Fibroblast of peridontal ligament (primary cell): ENCODE data around the gene WNT11.
A peak's percentile ranks its signal among the peaks of the same experiment; 100 is the strongest.

ENCODE experiments used
- DNase-seq: peaks from one replicate; pipeline ENCODE4 v3.0.0-alpha.2; 2010; ENCODE audit errors: extremely low read depth

Gene WNT11

DNA sequence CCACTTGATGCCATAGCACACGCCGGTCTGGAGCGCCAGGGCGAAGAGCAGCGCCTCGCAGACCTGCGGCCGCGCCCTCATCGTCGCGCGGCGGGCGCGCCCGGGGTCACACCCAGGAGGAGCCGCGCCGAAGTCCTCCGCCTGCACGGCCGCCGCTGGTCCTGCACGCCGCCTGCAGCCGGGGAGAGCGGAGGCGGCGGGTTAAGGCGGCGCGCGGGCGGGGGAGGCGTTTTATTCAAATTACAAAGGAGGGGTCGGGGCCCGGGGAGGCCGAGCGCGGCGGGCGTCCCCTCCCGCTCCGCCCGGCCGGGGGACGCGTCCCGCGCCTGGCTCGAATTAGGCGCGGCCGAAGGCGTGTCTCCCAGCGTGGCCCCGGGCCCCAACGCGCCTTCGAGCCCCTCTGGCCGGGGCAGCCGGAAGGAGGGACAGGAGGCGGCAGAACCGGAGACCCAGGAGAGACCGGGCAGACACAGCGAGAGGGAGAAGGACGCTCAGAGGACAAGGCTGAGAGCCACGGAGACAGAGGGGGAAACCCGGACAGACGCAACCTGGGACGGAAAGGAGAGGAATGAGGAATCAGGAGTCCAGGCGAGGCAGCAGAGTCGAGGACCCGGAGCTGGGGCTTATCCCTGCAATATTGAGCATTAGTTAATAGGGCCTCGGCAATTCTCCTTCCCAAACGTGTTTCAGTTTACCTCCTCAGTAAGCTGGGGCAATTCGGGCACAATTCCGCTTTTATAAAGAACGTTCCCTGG lies at the start of gene WNT11:
TSS of gene WNT11 (minus strand) at position 176 of the 755 bp plus-strand sequence. CDS start at position 81, 95 bp downstream.
- no peak for DNase-seq

DNA sequence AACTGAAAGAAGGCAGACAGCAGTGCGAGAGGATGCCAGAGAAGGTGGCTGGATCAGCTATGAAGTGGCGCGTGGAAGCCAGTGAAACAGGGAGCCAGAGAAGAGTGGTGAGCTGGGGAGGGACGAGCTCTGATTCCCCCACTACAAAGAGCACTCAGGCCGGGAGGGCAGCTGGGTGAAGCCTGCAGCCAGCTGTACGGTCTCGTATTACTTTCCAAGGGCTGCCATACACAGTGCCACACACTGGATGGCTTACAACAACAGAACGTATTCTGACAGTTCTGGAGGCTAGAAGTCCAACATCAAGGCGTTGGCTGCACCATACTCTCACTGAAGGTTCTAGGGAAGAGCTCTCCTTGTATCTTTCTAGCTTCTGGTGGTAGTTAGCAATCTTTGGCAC lies 47.1 kb upstream of the WNT11 start:
- no peak for DNase-seq

DNA sequence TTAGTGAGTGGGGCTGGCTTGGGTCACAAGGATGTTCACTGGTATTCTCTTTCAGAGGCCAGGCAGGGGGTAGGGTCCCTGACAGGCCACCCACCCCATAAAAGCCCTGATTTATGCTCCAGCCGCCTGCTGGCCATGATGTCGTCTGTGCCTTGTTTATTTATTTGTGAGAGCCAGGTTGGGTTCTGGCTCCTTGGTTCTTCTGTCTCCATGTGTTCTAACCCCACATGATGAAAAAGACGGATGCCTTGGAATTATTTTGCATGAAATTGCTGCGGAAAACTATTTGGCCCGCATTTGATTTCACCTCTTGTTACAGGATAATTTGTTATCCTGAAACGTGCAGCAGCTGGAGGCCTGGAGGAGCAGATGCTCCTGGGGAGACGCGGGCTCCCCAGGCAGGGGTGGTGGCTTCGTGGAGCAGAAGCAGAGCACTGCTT lies 46.3 kb upstream of the WNT11 start:
- no peak for DNase-seq

DNA sequence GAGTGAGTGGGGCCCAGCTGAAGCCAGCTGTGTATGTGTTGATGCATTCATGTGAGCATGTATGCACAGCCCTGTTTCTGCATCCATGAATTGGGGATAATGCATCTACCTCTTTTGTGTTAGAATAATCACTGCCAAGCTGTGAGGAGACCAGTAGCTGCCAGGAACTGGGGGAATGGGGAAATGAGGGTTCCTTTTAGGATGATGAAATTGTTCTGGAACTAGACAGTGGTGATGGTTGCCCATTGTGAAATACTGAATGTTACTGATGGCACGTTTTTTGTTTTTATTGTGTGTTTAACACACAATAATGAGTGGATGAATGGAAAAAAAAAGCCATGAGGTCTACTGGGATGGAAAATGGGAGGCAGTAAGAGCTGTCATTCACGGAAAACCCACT lies 45.3 kb upstream of the WNT11 start:
- DNase-seq = peak; percentile 22

DNA sequence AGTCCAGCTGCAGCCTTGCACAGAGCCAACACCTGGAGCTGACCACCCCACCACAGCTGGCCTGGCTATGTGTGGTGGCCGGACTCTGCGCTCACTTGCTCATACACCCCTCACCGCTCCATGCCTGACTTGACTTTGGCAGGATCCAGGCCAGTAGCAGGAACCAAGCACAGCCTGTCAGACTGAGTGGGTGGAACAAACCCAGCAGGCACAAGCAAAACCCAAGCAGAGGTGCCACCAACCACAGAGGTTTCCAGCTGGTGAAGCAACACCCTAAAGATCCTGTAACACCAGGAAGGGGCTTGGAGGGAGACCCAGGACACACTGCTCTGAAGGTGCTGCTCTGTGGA lies 44.9 kb upstream of the WNT11 start:
- DNase-seq = no peak

DNA sequence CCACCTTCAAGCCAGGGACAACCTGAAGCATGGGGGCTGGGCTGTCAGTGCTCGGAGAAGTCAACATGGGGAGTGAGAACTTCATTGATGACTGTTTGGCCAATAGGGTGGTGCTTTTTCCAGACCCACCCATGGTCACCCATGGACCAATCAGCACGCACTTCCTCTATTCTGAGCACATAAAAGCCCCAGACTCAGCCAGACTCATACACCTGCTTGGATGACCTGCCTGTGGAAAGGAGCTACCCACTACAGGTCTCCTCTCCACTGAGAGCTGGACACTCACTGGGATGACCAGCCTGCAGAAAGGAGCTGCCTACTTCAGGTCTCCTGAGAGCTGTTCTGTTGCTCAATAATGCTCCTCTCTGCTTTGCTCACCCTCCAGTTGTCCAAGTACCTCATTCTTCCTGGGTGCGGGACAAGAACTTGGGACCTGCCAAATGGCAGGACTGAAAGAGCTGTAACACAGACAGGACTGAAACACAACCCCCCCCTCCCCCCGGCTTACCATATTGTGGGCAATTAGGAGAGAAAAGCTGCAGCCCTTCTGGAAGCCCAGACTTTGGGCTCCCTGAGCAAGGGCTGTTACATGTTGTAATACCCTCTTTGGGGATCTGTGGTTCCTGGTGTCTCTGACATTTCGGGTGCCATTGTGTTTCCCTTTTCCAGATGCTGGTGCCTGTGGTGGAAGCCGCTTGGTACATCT lies 44.4 kb upstream of the WNT11 start:
- no peak for DNase-seq

DNA sequence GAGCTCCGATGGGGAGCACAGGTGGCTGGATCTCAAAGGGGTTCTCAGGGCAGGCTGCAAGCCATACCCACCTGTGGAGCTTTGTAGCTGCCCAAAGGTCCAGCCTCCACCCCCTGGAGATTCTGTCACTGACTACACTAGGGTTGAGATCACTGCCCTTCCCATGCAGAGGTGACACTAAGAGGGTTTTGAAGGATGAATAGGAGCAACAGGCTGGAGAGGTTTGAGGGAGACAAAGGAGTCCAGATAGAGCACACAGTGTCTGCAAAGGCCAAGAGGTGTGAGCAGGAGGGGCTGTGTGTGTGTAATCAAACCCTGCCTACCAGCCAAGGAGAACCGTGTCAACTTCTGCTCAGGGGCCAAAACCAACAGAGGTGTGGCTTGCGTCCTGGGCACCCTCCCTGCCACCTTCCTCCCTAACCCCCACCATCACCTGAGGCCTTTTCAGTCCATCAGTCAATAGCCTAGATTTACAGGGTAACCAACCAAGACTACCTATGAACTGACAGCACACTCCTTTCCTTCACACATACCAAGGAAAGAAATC lies 43.0 kb upstream of the WNT11 start:
- DNase-seq = no peak

DNA sequence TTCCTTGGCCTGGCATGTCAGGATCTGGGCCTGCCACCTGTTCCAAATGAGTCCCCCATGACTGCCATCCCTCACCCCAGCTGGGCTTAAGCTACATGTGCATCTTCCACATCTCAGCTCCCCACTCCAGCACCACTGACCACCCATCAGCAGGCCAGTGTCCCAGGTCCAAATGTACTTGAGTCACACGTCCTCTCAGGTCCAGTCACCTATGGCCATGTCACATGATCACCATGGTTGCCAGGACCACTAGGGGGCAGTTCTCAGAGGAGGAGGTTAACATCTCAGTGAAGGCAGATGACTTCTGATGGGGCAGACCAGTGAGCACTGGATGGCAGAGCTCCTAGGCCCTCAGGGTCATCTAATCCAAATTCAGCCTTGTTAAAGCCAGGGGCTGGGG lies 41.9 kb upstream of the WNT11 start:
- DNase-seq = no peak

DNA sequence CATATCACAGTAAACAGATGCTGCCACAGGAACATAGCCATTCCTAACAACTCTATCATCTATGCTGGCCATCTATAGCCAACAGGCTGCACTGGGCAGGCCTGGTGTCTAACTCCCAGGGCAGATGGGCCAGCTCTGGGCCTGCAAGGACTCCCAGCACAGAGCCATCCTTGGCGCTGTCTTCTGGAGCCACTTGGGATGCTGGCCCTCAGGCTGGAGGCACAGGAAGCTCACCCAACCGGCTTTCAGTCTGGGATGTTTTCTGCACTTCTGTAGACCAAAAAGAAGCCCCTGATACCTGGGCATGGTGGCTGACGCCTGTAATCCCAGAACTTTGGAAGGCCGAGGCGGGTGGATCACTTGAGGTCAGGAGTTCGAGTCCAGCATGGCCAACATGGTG lies 40.8 kb upstream of the WNT11 start:
- DNase-seq = no peak

DNA sequence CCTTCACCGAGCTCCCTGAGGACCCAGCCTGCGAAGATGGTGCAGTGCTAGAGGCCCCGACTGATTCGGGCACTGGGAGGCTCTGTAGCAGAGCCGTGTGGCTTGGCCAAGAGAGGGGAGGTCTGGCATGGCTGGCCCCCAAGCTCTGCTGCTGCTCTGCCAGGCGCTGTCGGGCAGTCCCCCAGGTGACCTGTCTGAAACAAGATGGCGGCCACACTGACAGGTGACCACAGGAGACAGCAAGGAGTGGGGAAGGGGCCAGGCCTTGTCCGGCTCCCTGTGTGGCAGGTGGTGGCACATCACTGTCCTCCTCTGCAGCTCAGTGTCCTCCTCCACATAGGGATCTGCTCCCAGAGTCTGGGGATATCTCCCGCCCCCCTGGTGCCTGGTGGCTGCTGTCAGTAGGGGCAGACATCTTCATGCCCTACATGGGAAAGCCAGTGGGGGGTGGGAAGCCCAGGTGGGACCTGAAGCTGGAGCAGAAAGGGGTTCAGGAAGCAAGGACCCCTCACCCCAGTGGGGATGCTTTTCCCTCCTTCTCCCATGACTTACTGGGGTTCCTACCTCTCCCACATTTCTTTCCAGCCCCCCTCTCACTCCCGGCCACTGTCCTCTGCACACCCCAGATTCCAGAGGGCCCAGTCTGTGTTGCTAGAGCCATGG lies 40.1 kb upstream of the WNT11 start:
- no peak for DNase-seq

DNA sequence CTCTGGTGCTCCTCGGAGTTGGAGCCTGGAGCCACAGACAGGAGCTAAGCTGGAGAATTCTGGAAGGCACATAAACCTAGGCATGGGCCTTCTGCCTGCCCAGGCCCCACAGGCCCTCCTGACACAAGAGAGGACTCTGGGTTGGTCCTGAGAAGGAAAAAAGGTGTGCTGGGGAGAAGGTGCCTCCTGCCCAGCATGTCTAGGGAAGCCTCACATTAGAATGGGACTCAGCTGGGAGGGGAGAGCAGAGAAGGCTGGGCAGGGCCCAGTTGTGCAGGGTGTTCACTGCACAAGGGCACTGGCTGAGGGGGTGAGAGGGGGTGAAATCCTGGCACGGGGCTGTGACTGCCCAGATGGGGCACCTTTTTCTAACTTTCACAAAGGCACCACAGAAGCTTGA lies 39.4 kb upstream of the WNT11 start:
- DNase-seq = no peak

DNA sequence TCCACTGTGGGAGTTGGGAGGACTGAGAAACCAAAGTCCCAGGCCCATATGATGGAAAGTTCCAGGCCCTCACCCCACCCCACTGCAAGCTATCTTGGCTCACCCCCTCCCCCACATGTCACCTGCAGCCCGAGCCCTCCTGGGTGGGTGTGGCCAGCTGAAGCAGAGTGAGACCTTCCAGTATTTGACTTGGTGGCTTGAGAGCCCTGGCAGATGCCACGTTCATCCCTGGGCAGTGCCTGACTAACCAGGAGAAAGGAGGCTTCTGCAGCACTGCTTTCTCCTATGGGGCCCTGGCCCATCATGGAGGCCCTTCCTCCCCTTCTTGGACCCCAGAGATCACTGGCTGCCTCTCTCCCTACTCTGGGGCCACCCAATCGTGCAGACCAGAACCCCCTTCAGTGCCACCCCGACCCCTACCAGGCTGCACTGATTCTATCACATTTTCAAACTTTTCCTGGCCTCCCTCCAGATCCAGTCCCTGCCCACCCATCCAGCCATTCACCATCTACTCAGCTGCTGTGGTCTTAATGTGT lies 38.1 kb upstream of the WNT11 start:
- no peak for DNase-seq

DNA sequence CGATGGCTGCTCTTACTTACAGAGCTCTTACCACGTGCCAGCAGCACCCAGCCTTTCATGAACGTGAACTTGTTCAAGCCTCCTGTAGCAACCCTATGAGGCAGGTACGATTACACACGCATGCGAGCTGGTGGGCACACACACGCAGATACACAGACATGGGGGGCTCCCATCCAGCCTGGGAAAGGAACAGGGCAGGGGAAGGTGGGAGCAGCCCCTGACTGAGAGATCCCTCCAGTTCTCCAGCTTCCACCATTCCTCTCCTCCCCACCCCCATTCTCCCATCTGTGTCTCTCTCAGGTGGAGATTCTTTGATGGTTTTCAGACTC lies 37.6 kb upstream of the WNT11 start:
- DNase-seq = no peak

DNA sequence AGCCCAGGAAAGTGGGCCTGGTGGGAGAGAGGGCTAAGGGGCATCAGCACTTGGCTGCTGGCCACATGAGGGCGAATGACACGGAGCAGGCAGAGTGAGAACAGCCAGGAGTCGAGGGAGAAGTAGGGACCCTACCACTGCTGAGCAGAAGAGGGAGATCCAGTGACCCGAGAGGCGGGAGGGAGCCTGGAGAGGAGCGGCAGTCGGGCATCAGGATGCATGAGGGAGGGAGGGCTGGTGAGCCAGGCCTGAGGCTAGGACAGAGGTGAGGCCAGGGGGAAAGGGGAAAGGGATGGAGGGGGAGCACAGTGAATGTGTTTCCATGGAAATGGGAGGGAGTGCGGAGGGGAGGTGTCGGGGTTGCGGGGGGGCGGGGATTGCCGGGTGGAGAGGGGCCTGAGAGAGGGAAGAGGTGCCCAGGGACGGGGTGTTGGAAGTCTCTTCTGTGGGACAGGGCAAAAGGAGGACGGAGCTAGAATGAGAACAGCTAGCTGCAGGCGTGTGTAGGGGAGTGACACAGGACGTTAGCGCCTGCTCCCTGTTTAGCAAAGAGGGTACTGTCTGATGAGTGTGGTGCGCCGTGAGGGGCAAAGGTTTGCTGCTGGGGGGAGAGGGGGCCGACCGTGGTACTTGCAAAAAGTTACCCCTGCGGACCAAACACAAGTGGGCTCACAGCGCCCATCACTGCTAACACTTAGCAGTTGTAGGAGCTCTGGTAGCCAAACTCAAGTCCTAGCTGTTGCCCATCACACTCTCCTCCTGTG lies 37.1 kb upstream of the WNT11 start:
- DNase-seq = no peak

DNA sequence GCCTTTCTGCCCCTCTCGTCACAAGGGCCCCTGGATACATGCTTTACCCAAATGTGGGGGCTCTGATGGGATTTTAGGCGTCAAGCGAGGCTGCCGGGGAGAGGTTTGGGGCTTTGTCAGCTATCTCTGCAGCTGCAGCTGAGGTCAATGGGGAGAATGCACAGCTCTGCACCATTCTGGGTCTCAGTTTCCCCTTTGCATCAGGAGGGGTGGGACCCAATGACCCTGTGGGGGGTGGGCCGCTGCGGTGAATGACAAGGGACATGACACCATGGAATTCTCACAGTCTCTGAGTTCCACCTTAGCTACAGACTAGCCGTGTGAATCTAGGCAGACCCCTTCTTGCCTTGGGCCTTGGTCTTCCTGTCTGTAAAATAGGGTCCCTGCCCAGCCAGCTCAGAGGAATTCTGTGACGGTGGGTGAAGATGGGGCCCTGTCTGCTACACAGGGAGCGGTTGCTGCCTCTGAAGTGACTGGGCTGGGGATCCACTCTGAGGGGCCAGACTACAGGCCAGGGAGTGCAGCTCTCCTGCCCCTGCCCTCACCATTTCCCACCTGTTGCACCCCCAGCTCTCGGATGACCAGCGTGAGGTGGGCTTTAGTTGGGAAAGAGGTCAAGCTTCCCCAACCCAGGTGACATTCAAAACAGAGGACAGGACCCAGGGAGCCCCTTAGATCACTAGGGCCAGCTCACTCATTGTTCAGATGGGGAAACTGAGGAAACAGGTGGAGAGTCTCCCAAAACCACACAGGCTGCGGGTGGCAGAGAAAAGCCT lies 35.9 kb upstream of the WNT11 start:
- DNase-seq = no peak

DNA sequence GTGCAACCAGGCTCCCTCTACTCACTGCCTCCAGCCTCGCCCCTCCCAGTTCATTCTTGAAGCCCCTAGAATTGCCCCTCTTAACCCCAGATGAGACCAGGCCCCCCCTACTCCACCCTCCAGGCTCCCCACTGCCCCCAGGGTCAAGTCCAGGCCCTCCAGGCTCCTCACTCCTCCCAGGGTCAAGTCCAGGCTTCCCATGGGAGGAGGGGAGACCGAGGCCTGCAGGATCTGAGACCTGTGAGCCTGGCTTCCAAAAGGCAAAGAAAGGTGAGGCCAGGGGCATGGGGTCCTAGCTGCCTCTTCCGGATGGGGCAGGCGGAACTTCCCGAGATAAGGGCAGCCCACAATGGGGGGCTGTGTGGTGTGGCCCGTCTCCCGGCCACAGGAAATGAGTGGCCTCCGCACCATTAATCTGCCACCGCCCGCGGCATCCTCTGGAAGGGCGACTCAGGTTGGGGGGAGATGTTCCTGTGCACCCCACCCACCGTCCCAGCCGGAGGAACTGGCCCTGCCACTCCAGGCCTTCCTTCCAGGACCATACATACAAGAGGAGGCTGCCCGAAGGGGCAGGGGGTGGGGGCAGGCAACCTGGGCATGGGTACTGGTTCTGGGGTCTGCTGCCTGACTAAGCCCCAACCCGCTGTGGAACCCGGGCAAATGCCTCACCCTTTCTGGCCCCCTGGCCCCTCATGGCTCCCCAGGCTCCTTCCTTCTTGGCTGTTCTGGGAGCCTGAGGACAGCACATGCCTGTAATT lies 35.1 kb upstream of the WNT11 start:
- no peak for DNase-seq

DNA sequence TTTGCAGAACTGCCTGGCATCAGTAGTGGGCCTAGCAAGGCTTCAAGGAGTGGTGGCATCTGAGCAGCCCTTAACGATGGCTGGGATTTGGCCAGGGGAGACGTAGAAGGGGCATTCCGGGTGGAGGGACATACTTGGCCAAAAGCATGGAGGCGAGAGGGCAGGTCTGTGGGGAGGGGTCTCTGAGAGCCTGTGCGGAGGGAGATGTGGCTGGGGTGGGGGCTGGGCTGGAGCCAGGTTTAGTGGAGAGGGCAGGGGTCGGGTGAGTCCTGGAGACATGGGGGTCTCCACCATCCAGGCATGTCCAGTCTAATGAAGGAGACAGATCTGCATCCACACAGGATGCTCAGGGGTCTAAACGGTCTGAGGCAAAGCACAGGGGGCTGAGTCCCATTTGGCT lies 34.4 kb upstream of the WNT11 start:
- DNase-seq = no peak

DNA sequence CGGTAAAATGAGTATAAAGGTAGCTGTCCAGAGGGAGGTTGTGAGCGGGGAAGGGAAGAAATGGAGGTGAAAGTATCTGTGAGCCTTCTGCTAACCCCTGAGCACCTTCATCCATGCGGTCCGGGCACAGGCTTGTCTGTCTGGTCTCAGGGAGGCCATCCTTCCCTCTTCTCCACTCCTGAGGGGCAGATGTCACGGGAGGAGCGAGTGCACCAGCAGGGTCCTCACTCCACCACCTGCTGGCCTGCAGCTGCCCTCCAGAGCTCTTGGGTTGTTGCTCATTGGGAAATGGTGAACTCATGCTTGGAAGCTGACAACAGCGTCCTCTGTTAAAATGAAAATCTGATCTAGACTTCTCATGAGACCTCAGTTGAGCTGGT lies 33.8 kb upstream of the WNT11 start:
- DNase-seq = no peak

DNA sequence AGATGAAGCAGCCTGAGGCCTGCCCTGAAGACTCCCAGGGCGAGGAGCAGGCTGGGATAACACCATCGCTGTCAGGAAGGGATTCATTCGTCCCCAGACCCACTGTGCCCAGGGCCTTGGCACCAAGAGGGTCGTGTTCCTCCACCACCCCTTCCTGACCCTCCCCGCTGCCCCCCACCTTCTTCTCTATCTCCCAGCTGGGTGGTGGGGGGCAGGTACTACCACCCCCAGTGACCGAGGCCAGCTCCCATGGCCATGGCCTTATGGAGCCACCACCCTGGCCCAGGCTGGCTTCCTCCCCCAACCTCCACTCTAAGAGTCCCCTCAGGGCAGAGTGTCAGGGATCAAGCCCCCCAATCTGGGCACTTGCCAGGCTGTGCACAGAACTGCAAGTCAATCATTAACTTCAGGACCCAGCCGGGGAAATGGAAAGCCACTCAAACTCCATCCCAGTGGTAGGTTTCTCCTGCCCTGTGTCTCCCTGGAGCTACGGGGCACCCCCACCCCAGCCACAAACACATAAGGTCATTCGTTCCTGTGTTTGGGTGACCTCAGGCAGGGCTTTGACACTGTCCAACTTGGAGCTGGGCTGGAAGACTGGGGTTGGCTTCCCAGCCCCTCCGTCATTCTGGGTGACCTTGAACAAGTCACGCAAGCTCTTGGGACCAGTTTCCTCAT lies 33.3 kb upstream of the WNT11 start:
- no peak for DNase-seq

DNA sequence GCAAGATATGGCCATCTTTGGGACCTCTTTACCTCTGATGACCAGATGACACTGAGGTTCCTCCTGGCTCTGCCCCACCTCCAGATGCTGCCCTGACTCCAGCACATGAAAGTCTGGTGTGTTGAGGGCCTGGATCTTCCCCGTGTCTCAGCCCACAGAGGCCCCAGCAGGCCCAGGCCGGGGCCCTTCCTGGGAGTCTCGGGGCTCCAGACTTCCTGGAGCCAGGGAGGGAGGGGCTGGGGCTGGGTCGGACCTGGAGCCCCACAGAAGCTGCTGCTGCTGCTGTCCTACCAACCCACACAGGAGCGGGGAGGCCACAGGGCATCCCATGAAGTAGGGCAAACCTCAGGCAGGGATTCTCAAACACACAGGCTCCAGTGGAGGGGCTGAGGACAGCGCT lies 32.2 kb upstream of the WNT11 start:
- no peak for DNase-seq
